GM06990 (cell line): Measurements from ENCODE around the gene BUD31.

Source experiments
- DNase-seq: peaks from one replicate; pipeline ENCODE4 v3.0.0-alpha.2; 2011; ENCODE audit not compliant: insufficient read length; ENCODE audit errors: extremely low read depth
- H3K27me3 ChIP-seq: replicated peaks from 2 replicates; pipeline ENCODE4 v1.6.0; 2011; ENCODE audit warnings: low read length; ENCODE audit not compliant: control insufficient read depth, insufficient read depth
- H3K36me3 ChIP-seq: 2 replicates; pipeline ENCODE4 v1.5.1; 2011; ENCODE audit warnings: low read length; ENCODE audit not compliant: control insufficient read depth, insufficient read depth
- H3K4me3 ChIP-seq: replicated peaks from 2 replicates; pipeline ENCODE4 v1.5.1; 2011; ENCODE audit warnings: low read depth, mild to moderate bottlenecking, control low read depth, low read length
- TF ChIP-seq, protein P1 (sequence below): IDR thresholded peaks from 2 replicates; pipeline ENCODE4 v1.5.1; 2011; ENCODE audit warnings: low read length, control low read depth, mild to moderate bottlenecking, inconsistent platforms; ENCODE audit not compliant: insufficient read depth, poor library complexity, severe bottlenecking

Gene BUD31

GRCh38 chr7:99402854-99403253, 5.9 kb upstream of the BUD31 start:
- Histone ChIP-seq H3K27me3 (no peaks in the 10 kb centered on the region), H3K4me3 (no peak overlapping the region), H3K36me3 (peaks cover 46% of the 10 kb centered on the region)
- no peak for DNase-seq
- TF ChIP-seq, protein P1, sequence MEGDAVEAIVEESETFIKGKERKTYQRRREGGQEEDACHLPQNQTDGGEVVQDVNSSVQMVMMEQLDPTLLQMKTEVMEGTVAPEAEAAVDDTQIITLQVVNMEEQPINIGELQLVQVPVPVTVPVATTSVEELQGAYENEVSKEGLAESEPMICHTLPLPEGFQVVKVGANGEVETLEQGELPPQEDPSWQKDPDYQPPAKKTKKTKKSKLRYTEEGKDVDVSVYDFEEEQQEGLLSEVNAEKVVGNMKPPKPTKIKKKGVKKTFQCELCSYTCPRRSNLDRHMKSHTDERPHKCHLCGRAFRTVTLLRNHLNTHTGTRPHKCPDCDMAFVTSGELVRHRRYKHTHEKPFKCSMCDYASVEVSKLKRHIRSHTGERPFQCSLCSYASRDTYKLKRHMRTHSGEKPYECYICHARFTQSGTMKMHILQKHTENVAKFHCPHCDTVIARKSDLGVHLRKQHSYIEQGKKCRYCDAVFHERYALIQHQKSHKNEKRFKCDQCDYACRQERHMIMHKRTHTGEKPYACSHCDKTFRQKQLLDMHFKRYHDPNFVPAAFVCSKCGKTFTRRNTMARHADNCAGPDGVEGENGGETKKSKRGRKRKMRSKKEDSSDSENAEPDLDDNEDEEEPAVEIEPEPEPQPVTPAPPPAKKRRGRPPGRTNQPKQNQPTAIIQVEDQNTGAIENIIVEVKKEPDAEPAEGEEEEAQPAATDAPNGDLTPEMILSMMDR: no peak

DNA sequence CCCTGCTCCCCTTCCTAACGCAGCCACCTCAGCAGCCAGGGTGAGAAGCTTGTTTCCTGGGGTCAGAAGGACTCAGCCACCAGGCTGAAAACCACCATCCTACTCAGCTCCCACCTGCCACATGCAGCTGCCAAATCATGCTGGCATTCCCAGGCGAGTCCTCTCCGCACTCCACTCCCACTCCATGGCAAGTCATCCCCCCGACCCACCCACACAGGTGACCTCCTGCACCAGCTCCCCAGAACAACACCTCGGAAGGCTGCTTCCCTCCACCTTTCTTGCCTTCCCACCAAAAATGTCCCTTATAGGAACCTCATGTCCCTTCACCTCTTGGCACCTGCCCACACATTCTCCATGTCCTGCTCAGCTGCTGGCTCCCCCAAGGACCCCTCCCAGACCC, 5.0 kb upstream of the BUD31 start:
- TF ChIP-seq, protein P1: no peak
- H3K27me3 ChIP-seq: no peaks in the 10 kb centered on the region
- peaks cover 40% of the 10 kb centered on the region for H3K36me3 ChIP-seq
- no peak for DNase-seq
- H3K4me3 ChIP-seq: no peak overlapping the region

DNA sequence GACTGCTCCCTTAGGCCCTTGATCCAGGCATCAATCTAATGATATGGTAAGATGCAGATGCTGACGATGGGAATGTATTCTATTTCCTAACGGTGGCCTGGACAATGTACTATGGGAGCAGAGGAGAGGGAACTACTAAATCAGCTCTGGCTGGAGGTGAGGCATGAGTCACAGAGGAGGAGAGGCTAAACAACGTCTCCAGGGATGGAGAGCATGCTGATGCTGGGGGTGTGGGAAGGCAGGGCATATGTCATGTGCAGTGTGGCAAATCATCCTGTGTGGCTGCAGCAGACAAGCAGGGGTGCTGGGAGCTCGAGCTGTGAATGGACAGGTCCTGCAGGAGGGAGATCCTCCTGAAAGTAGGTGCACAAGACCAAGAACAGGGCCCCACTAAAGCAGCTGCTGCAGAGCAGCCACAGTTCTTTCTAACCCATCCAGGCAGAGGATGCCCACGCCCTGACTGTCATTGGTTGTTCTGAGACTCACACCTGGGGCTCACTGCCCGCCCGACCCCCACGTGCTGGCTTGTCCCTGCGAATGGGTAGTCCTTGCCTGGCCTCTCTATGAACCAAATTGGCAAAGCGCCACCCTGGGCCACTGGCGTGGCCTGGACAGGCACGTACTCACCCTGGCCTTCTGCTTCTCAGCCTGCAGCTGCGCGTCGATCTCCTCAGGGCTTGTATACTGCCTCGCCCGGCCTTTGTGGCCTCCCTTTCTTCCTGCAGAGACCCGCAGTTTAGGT, 4.4 kb upstream of the BUD31 start:
- Histone ChIP-seq H3K36me3 (peaks cover 35% of the 10 kb centered on the region), H3K4me3 (no peak overlapping the region), H3K27me3 (no peaks in the 10 kb centered on the region)
- no peak for DNase-seq
- TF ChIP-seq, protein P1: no peak

DNA sequence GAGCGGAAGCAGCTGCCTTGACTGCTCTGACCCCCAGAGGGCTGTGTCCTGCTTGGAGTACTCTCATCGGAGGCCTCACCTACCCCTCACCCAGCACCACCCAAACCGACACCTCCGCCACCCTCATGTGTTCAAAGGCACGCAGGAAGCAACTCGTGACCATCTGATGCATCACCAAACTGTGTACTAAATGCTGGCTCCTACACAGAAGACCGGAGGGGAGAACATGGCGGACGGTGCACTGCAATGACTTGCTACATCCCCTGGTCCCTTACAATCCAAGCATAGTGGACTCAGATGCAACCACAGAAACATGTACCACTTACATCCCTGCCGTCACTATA, 3.8 kb upstream of the BUD31 start:
- no peak for DNase-seq
- TF ChIP-seq, protein P1: no peak
- Histone ChIP-seq H3K36me3 (peaks cover 29% of the 10 kb centered on the region), H3K4me3 (no peak overlapping the region), H3K27me3 (no peaks in the 10 kb centered on the region)

DNA sequence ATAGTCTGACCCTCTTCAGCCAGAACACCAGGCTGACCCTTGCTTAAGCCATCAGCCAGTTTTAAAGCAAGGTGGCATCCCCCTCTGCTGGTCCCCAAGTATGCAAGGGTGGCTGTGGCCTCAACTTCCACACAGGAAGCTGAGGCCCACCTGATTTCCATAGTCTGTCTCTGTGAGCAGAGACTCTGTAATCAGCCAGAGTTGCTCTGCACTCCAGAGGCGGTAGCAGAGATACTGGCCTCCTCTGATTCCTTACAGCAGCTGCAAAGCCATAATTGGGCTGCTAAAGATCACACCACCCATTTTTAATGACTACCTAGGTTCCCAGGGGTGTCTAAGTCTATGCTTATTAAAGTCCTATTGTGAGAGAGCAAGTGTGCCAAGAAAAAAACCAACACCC, 2.2 kb upstream of the BUD31 start:
- Histone ChIP-seq H3K4me3 (peak overlapping the region; percentile 87), H3K36me3 (peaks cover 22% of the 10 kb centered on the region), H3K27me3 (no peaks in the 10 kb centered on the region)
- DNase-seq: no peak
- TF ChIP-seq, protein P1: peak; percentile 16

GRCh38 chr7:99407872-99408378, 844 bp upstream of the BUD31 start:
- TF ChIP-seq, protein P1: no peak
- Histone ChIP-seq H3K4me3 (peak overlapping the region; percentile 87), H3K36me3 (peaks cover 20% of the 10 kb centered on the region), H3K27me3 (no peaks in the 10 kb centered on the region)
- DNase-seq: no peak
